SK-N-SH (cell line): ENCODE measurements around the gene ATF4. TPM values are rescaled to one million over a fixed set of nuclear protein-coding genes. Genes with fewer than 3 reads are reported as not detected.

Source experiments
- CTCF ChIA-PET: fragments of 300-600, 350-600 bp; formaldehyde crosslinking; extraction: SDS; loops from one replicate; lab custom pipeline; 2021; lab: Yijun Ruan, JAX
- POLR2A ChIA-PET: fragments of 350-600 bp; sonication (Branson Sonifier 250); formaldehyde crosslinking; extraction: SDS; loops from one replicate; lab custom pipeline; 2020; ENCODE audit warnings: antibody characterized with exemption, inconsistent platforms; lab: Yijun Ruan, JAX
- DNase-seq: peaks from one replicate; pipeline ENCODE4 v3.0.0; 2012
- H2AFZ ChIP-seq: fragments of 200-600 bp; sonication (generic); 2 replicates; pipeline ENCODE4 v1.8.1; 2016; ENCODE audit warnings: antibody characterized with exemption, mild to moderate bottlenecking, low read depth
- H3F3A ChIP-seq: fragments of 200-600 bp; sonication (generic); replicated peaks from 2 replicates; pipeline ENCODE3; 2016; ENCODE audit warnings: antibody characterized with exemption, mild to moderate bottlenecking; ENCODE audit not compliant: insufficient read depth
- H3K27ac ChIP-seq, 2 experiments: fragments of 200-500 bp in 1 of 2; fragments of 200-600 bp in 1 of 2; sonication (Bioruptor generic) in 1 of 2; sonication (generic), shearing (Covaris generic) in 1 of 2; 2 replicates each; pipeline versions ENCODE4 v1.5.1 to v1.6.1; 2014 to 2016; ENCODE audit warnings: low read depth in 2 of 2, inconsistent platforms in 1 of 2, low read length in 1 of 2, mild to moderate bottlenecking in 1 of 2, mixed read lengths in 1 of 2
- H3K27me3 ChIP-seq: fragments of 200-600 bp; sonication (generic), shearing (Covaris generic); 2 replicates; pipeline ENCODE4 v1.6.1; 2016; ENCODE audit warnings: mixed run types; ENCODE audit not compliant: insufficient read depth
- H3K36me3 ChIP-seq, 2 experiments: fragments of 200-500 bp in 1 of 2; fragments of 200-600 bp in 1 of 2; sonication (Bioruptor generic) in 1 of 2; sonication (generic) in 1 of 2; replicated peaks in 1 of 2; 2 replicates each; pipeline versions ENCODE3 to v1.5.1; 2014 to 2016; ENCODE audit warnings: low read length in 1 of 2, mild to moderate bottlenecking in 1 of 2; ENCODE audit not compliant: insufficient read depth in 2 of 2, control insufficient read depth in 1 of 2
- H3K4me1 ChIP-seq, 2 experiments: fragments of 200-500 bp in 1 of 2; fragments of 200-600 bp in 1 of 2; sonication (Bioruptor generic) in 1 of 2; sonication (generic), shearing (Covaris generic) in 1 of 2; 2 replicates each; pipeline versions ENCODE4 v1.5.1 to v1.6.1; 2014 to 2016; ENCODE audit warnings: low read depth in 1 of 2, low read length in 1 of 2, mixed run types in 1 of 2; ENCODE audit not compliant: insufficient read depth in 2 of 2, control insufficient read depth in 1 of 2
- H3K4me2 ChIP-seq: fragments of 200-600 bp; sonication (generic), shearing (Covaris generic); 2 replicates; pipeline ENCODE4 v1.6.1; 2017; ENCODE audit warnings: mixed run types
- H3K4me3 ChIP-seq, 2 experiments: fragments of 200-500 bp in 1 of 2; fragments of 200-600 bp in 1 of 2; sonication (Bioruptor generic) in 1 of 2; sonication (generic), shearing (Covaris generic) in 1 of 2; 2 replicates each; pipeline versions ENCODE4 v1.5.1 to v1.8.1; 2014 to 2016; ENCODE audit warnings: low read depth in 2 of 2, inconsistent platforms in 1 of 2, low read length in 1 of 2, mild to moderate bottlenecking in 1 of 2, mixed read lengths in 1 of 2, moderate library complexity in 1 of 2
- H3K79me2 ChIP-seq: fragments of 200-600 bp; sonication (generic); 2 replicates; pipeline ENCODE4 v1.8.1; 2017; ENCODE audit warnings: mild to moderate bottlenecking; ENCODE audit not compliant: insufficient read depth
- H3K9ac ChIP-seq: fragments of 200-600 bp; sonication (generic); 2 replicates; pipeline ENCODE4 v1.6.1; 2017; ENCODE audit warnings: mixed run types
- H3K9me2 ChIP-seq: fragments of 200-600 bp; sonication (generic); 2 replicates; pipeline ENCODE4 v1.6.1; 2017; ENCODE audit warnings: mixed run types
- H3K9me3 ChIP-seq: fragments of 200-600 bp; sonication (generic); 2 replicates; pipeline ENCODE4 v1.6.1; 2017; ENCODE audit warnings: mixed run types, mild to moderate bottlenecking, moderate library complexity
- H4K20me1 ChIP-seq: fragments of 200-600 bp; sonication (generic); 2 replicates; pipeline ENCODE4 v1.6.1; 2017; ENCODE audit warnings: mild to moderate bottlenecking, mixed run types; ENCODE audit not compliant: insufficient read depth
- EP300 ChIP-seq, 2 experiments: IDR thresholded peaks; 2 replicates each; pipeline versions ENCODE4 v1.4.0 to v1.6.1; 2012; ENCODE audit warnings: borderline replicate concordance in 1 of 2, low read depth in 1 of 2, low read length in 1 of 2
- FOSL2 ChIP-seq: IDR thresholded peaks from 2 replicates; pipeline ENCODE4 v1.4.0; 2012; ENCODE audit warnings: low read depth, mild to moderate bottlenecking, moderate library complexity, borderline replicate concordance
- FOXJ3 ChIP-seq: sonication (generic); formaldehyde crosslinking; IDR thresholded peaks from 2 replicates; pipeline ENCODE4 v1.5.1; 2020; ENCODE audit warnings: mild to moderate bottlenecking, missing genetic modification reagents
- FOXM1 ChIP-seq: IDR thresholded peaks from 2 replicates; pipeline ENCODE4 v1.4.0; 2012; ENCODE audit warnings: low read depth, mild to moderate bottlenecking
- JUND ChIP-seq: IDR thresholded peaks from 2 replicates; pipeline ENCODE4 v1.4.0; 2012
- MEF2A ChIP-seq: IDR thresholded peaks from 2 replicates; pipeline ENCODE4 v1.4.0; 2012; ENCODE audit warnings: low read depth, borderline replicate concordance
- NFIC ChIP-seq: IDR thresholded peaks from 2 replicates; pipeline ENCODE4 v1.4.0; 2012; ENCODE audit warnings: borderline replicate concordance
- NRF1 ChIP-seq: IDR thresholded peaks from 2 replicates; pipeline ENCODE4 v1.6.1; 2012; ENCODE audit warnings: low read depth, mild to moderate bottlenecking, low read length
- RAD21 ChIP-seq: IDR thresholded peaks from 2 replicates; pipeline ENCODE4 v1.6.1; 2012; ENCODE audit warnings: mild to moderate bottlenecking, low read length
- RFX5 ChIP-seq: IDR thresholded peaks from 2 replicates; pipeline ENCODE4 v1.6.1; 2012; ENCODE audit warnings: mild to moderate bottlenecking, improper control_type of control experiment, low read length
- SIN3A ChIP-seq: IDR thresholded peaks from 2 replicates; pipeline ENCODE4 v1.6.1; 2012; ENCODE audit warnings: low read depth, mild to moderate bottlenecking, low read length, moderate library complexity, borderline replicate concordance
- SMC3 ChIP-seq: IDR thresholded peaks from 2 replicates; pipeline ENCODE4 v1.6.1; 2012; ENCODE audit warnings: low read depth, low read length, improper control_type of control experiment
- TCF12 ChIP-seq: IDR thresholded peaks from 2 replicates; pipeline ENCODE4 v1.4.0; 2012
- WGBS: methylation state at CpG from one replicate; pipeline ENCODE4 v1.1.6; 2017; ENCODE audit warnings: low lambda C conversion rate; 5-methylcytosine and 5-hydroxymethylcytosine counted together
- polyA plus RNA-seq, 3 experiments: library from polyadenylated mRNA; depleted of rRNA; stranded (reverse); fragments of >200 nt; gene quantifications; 2 replicates each; pipeline ENCODE4 v1.2.3, GENCODE V29; 2012
- TF ChIP-seq, protein P1 (sequence below): IDR thresholded peaks from 2 replicates; pipeline ENCODE4 v1.4.0; 2012; ENCODE audit warnings: low read depth, borderline replicate concordance
- TF ChIP-seq, protein P2 (sequence below): IDR thresholded peaks from 2 replicates; pipeline ENCODE4 v1.6.1; 2012; ENCODE audit warnings: mild to moderate bottlenecking, low read depth, low read length, moderate library complexity
- TF ChIP-seq, protein P3 (sequence below): IDR thresholded peaks from 2 replicates; pipeline ENCODE4 v1.4.0; 2012; ENCODE audit warnings: low read depth

Gene ATF4
- polyA plus RNA-seq, 1 of the 3 experiments (the other 2 are of a cell fraction): 375 TPM

DNA sequence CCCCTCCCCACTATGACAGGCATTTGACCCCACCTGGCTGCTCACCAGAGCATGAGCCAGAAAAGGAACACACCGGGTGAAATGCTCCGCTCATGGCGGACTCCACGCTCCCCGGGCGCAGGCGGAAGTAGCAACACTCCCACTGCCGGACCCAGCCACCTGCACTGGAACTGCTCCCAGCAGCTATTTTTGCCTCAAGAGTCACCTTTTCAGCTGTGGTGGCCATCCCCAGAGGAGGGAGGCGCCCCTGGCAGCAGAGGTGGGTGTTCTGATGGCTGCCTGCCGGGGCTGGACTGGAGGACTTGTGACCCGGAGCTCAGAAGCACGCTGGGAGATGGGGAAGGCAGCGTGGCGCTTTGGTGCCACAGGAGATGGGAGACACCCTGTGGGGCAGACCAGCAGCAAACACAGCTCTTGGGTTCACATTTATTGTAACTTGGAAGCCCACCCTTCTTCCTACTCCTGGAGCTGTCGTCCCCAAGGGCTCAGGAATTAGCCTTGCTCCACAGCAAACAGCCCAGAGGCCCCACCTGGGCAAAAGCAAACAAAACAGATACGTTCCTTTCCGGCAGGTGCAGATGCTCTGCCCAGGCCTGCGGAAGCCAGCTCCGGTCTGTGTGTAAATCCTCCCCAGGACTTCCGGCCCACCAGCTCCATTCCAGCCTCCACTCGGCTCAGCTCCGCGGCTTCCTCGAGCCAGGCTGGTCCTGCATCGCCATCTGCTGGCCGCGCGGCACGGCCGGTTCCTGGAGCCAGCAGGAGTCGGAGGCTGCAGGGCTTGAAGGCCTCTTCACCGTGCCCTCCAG lies 8.5 kb downstream of the ATF4 start (continued):
- TF ChIP-seq, protein P1, sequence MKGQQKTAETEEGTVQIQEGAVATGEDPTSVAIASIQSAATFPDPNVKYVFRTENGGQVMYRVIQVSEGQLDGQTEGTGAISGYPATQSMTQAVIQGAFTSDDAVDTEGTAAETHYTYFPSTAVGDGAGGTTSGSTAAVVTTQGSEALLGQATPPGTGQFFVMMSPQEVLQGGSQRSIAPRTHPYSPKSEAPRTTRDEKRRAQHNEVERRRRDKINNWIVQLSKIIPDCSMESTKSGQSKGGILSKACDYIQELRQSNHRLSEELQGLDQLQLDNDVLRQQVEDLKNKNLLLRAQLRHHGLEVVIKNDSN: no peak
- TF ChIP-seq SIN3A (peak; percentile 61; the same call in 1 of the 2 replicates), SMC3 (peak; percentile 74), NFIC (no peak), EP300 (IDR thresholded peaks at IDR 0.05; ENCODE audit: borderline replicate concordance in 1 of 2, low read depth in 1 of 2, low read length in 1 of 2) (no peak), RFX5 (peak; percentile 70)
- TF ChIP-seq, protein P2, sequence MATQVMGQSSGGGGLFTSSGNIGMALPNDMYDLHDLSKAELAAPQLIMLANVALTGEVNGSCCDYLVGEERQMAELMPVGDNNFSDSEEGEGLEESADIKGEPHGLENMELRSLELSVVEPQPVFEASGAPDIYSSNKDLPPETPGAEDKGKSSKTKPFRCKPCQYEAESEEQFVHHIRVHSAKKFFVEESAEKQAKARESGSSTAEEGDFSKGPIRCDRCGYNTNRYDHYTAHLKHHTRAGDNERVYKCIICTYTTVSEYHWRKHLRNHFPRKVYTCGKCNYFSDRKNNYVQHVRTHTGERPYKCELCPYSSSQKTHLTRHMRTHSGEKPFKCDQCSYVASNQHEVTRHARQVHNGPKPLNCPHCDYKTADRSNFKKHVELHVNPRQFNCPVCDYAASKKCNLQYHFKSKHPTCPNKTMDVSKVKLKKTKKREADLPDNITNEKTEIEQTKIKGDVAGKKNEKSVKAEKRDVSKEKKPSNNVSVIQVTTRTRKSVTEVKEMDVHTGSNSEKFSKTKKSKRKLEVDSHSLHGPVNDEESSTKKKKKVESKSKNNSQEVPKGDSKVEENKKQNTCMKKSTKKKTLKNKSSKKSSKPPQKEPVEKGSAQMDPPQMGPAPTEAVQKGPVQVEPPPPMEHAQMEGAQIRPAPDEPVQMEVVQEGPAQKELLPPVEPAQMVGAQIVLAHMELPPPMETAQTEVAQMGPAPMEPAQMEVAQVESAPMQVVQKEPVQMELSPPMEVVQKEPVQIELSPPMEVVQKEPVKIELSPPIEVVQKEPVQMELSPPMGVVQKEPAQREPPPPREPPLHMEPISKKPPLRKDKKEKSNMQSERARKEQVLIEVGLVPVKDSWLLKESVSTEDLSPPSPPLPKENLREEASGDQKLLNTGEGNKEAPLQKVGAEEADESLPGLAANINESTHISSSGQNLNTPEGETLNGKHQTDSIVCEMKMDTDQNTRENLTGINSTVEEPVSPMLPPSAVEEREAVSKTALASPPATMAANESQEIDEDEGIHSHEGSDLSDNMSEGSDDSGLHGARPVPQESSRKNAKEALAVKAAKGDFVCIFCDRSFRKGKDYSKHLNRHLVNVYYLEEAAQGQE: no peak
- TF ChIP-seq, protein P3, sequence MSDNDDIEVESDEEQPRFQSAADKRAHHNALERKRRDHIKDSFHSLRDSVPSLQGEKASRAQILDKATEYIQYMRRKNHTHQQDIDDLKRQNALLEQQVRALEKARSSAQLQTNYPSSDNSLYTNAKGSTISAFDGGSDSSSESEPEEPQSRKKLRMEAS: peak; percentile 47; the same call in 1 of the 2 replicates

DNA sequence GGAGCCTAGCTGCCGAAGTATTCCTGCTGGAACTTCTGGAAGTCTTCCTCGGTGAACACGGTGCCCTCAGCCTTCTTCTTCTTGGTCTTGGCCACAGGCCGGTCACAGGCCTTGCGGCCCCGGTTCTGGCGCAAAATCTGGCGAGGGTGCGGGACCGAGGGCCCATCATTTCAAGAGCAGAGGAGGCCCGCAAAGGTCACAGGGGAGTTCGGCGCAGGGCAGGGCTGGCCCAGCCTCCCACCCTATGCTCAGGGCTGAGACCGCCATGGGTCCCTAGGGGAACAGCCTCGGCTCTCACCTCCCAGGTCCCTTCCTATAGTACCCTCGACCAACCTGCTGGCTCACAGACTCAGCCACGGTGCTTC lies 9.1 kb downstream of the ATF4 start:
- ChIA-PET CTCF (interaction anchor here (0.6 to 4.7 kb wide), 29 partner anchors 12 to 510 kb away, joined by 3 to 36 read pairs (median 4); partner anchors contain the start of genes MIEF1, SYNGR1 and TAB1), POLR2A (interaction anchor here (0.9 to 1.7 kb wide), 4 partner anchors 8 to 210 kb away, joined by 3 to 9 read pairs (median 3); partner anchors contain the start of genes MIEF1 and RPL3)
- no peak for TF ChIP-seq FOXJ3
- no peak for TF ChIP-seq TCF12
- TF ChIP-seq NRF1: no peak
- TF ChIP-seq FOXM1: no peak
- TF ChIP-seq FOSL2: no peak
- no peak for TF ChIP-seq RAD21
- TF ChIP-seq JUND: no peak
- TF ChIP-seq SMC3: no peak
- TF ChIP-seq, protein P3: no peak
- TF ChIP-seq MEF2A: no peak
- TF ChIP-seq, protein P1: no peak
- Histone ChIP-seq H3K4me2 (no peak overlapping the region), H3K4me1 (peaks cover 4 to 25% of the 10 kb centered on the region in 2 experiments; a peak in 2 of 4 replicates), H3K36me3 (peaks cover 0 to 6% of the 10 kb centered on the region in 2 experiments), H4K20me1 (peaks cover 31% of the 10 kb centered on the region), H3F3A (peaks cover 7% of the 10 kb centered on the region), H3K9me3 (no peaks in the 10 kb centered on the region), H3K27me3 (no peaks in the 10 kb centered on the region), H2AFZ (no peak overlapping the region), H3K79me2 (peaks cover 21% of the 10 kb centered on the region), H3K9ac (no peak overlapping the region), H3K27ac (no peak overlapping the region; a peak in 1 of 4 replicates), H3K4me3 (peak overlapping the region in 1 of 2 experiments; percentile 37; a peak in 1 of 4 replicates), H3K9me2 (no peaks in the 10 kb centered on the region)
- 61% methylated on average over 5 of the region's 17 CpGs for WGBS
- no peak for DNase-seq
